ENCODE data around the gene APPL2. TPM values are rescaled to one million over a fixed set of nuclear protein-coding genes. Genes with fewer than 3 reads are reported as not detected.

The APPL2 gene
- total and polyA plus RNA-seq, 5 donors from 2014 or later, result 11.4 to 58.3 (median 14.6) TPM

DNA sequence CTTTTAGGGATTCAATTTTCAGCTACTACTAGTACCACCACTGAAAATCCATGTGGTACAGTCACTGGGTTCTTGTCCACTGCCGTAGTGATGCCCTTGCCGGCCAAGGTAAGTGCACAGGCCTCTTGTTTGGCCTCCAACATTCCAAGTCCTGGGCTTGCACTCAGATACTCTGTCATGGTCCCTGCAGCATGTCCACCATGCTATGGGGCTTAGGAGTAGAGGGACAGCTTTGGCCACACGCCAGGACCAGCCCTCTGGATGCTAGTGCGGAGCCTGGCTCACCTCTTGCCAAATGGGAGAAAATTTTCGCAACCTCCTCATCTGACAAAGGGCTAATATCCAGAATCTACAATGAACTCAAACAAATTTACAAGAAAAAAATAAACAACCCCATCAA is 38.6 kb upstream of the APPL2 start:
- peaks cover 3% of the 10 kb centered on the region for H3K27me3 ChIP-seq (ENCODE audit: control insufficient read depth, insufficient read depth, low read length)
- no peak for DNase-seq
- Mint-ChIP-seq H3K36me3 (no peaks in the 10 kb centered on the region), H3K27ac (no peak overlapping the region), H3K27me3 (peaks cover 18% of the 10 kb centered on the region), H3K9me3 (peaks cover 0 to 1% (median 0%) of the 10 kb centered on the region in 7 donors), H3K4me3 (no peak overlapping the region), H3K4me1 (peaks cover 0 to 1% (median 0%) of the 10 kb centered on the region in 4 donors)
- ATAC-seq (ENCODE audit: low read depth in 2 of 2), result no peak
- H3K4me3 ChIP-seq (ENCODE audit: low read depth, low read length), result no peak overlapping the region
- H3K27ac ChIP-seq (ENCODE audit: insufficient read depth, low read length, poor library complexity, severe bottlenecking), result no peak overlapping the region
- H3K4me1 ChIP-seq (ENCODE audit: control insufficient read depth, insufficient read depth, low read length, poor library complexity, severe bottlenecking), result no peaks in the 10 kb centered on the region
- H3K36me3 ChIP-seq (ENCODE audit: control insufficient read depth, insufficient read depth, low read length), result no peaks in the 10 kb centered on the region
- H3K9me3 ChIP-seq (ENCODE audit: control insufficient read depth in 2 of 2, low read length in 2 of 2), result no peaks in the 10 kb centered on the region

DNA sequence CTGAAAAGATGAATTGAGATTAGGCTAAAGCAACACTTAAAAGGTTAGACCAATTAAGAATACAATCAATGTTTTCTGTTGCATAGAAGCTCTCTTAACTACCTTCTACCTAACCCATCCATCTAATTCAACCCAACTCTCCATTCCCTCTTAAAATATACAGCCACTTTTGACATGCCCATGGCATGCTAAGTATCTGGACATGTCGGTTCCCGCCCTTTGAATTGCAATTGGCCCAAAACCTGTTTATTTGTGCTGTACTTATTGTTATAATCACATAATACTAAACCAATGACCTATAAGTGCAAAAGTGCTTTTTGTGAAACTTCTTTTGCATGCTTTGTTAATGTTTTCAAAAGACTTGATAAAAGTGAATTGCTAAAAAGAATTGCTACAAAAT is 37.6 kb upstream of the APPL2 start:
- Mint-ChIP-seq H3K4me3 (no peak overlapping the region), H3K9me3 (peaks cover 0 to 1% (median 0%) of the 10 kb centered on the region in 7 donors), H3K27ac (no peak overlapping the region), H3K27me3 (peaks cover 23% of the 10 kb centered on the region), H3K4me1 (no peaks in the 10 kb centered on the region), H3K36me3 (no peaks in the 10 kb centered on the region)
- H3K27me3 ChIP-seq (ENCODE audit: control insufficient read depth, insufficient read depth, low read length), result peaks cover 3% of the 10 kb centered on the region
- no peak overlapping the region for H3K4me3 ChIP-seq (ENCODE audit: low read depth, low read length)
- no peak overlapping the region for H3K27ac ChIP-seq (ENCODE audit: insufficient read depth, low read length, poor library complexity, severe bottlenecking)
- no peaks in the 10 kb centered on the region for H3K4me1 ChIP-seq (ENCODE audit: control insufficient read depth, insufficient read depth, low read length, poor library complexity, severe bottlenecking)
- no peaks in the 10 kb centered on the region for H3K36me3 ChIP-seq (ENCODE audit: control insufficient read depth, insufficient read depth, low read length)
- ATAC-seq (ENCODE audit: low read depth in 2 of 2) (no peak), DNase-seq (no peak)
- no peaks in the 10 kb centered on the region for H3K9me3 ChIP-seq (ENCODE audit: control insufficient read depth in 2 of 2, low read length in 2 of 2)

GRCh38 chr12:105272814-105273416 is 36.9 kb upstream of the APPL2 start:
- Mint-ChIP-seq H3K4me1 (no peaks in the 10 kb centered on the region), H3K27me3 (peaks cover 23% of the 10 kb centered on the region), H3K4me3 (no peak overlapping the region), H3K27ac (no peak overlapping the region), H3K9me3 (peaks cover 0 to 1% (median 0%) of the 10 kb centered on the region in 7 donors), H3K36me3 (no peaks in the 10 kb centered on the region)
- ATAC-seq (ENCODE audit: low read depth in 2 of 2), result no peak
- H3K27me3 ChIP-seq (ENCODE audit: control insufficient read depth, insufficient read depth, low read length), result peaks cover 8% of the 10 kb centered on the region
- DNase-seq, result no peak
- no peak overlapping the region for H3K27ac ChIP-seq (ENCODE audit: insufficient read depth, low read length, poor library complexity, severe bottlenecking)
- H3K4me1 ChIP-seq (ENCODE audit: control insufficient read depth, insufficient read depth, low read length, poor library complexity, severe bottlenecking), result no peaks in the 10 kb centered on the region
- no peak overlapping the region for H3K4me3 ChIP-seq (ENCODE audit: low read depth, low read length)
- no peaks in the 10 kb centered on the region for H3K36me3 ChIP-seq (ENCODE audit: control insufficient read depth, insufficient read depth, low read length)
- H3K9me3 ChIP-seq (ENCODE audit: control insufficient read depth in 2 of 2, low read length in 2 of 2), result no peaks in the 10 kb centered on the region

- no peak for ATAC-seq (ENCODE audit: low read depth in 2 of 2)
- no peaks in the 10 kb centered on the region for H3K4me1 ChIP-seq (ENCODE audit: control insufficient read depth, insufficient read depth, low read length, poor library complexity, severe bottlenecking)
- Mint-ChIP-seq H3K4me3 (no peak overlapping the region), H3K4me1 (no peaks in the 10 kb centered on the region), H3K27ac (no peak overlapping the region), H3K9me3 (peaks cover 0 to 1% (median 0%) of the 10 kb centered on the region in 7 donors), H3K27me3 (peaks cover 23% of the 10 kb centered on the region), H3K36me3 (no peaks in the 10 kb centered on the region)
- H3K4me3 ChIP-seq (ENCODE audit: low read depth, low read length), result no peak overlapping the region
- H3K9me3 ChIP-seq (ENCODE audit: control insufficient read depth in 2 of 2, low read length in 2 of 2), result no peaks in the 10 kb centered on the region
- DNase-seq, result no peak
- H3K36me3 ChIP-seq (ENCODE audit: control insufficient read depth, insufficient read depth, low read length), result no peaks in the 10 kb centered on the region
- no peak overlapping the region for H3K27ac ChIP-seq (ENCODE audit: insufficient read depth, low read length, poor library complexity, severe bottlenecking)
- H3K27me3 ChIP-seq (ENCODE audit: control insufficient read depth, insufficient read depth, low read length), result peaks cover 8% of the 10 kb centered on the region
Measured at GRCh38 chr12:105272152-105272551, 36.2 kb upstream of the APPL2 start.

- Mint-ChIP-seq H3K4me3 (no peak overlapping the region), H3K27me3 (peaks cover 30% of the 10 kb centered on the region)
- no peak for ATAC-seq (ENCODE audit: low read depth in 2 of 2)
Measured at GRCh38 chr12:105271364-105271763, 35.4 kb upstream of the APPL2 start.

GRCh38 chr12:105270671-105271255 is 34.8 kb upstream of the APPL2 start:
- Histone ChIP-seq H3K27ac (ENCODE audit: insufficient read depth, low read length, poor library complexity, severe bottlenecking) (no peak overlapping the region), H3K4me3 (ENCODE audit: low read depth, low read length) (no peak overlapping the region), H3K4me1 (ENCODE audit: control insufficient read depth, insufficient read depth, low read length, poor library complexity, severe bottlenecking) (no peaks in the 10 kb centered on the region), H3K36me3 (ENCODE audit: control insufficient read depth, insufficient read depth, low read length) (no peaks in the 10 kb centered on the region), H3K27me3 (ENCODE audit: control insufficient read depth, insufficient read depth, low read length) (peaks cover 9% of the 10 kb centered on the region), H3K9me3 (ENCODE audit: control insufficient read depth in 2 of 2, low read length in 2 of 2) (no peaks in the 10 kb centered on the region)
- peaks cover 0 to 1% (median 0%) of the 10 kb centered on the region in 7 donors for H3K9me3 Mint-ChIP-seq
- no peaks in the 10 kb centered on the region for H3K36me3 Mint-ChIP-seq
- no peaks in the 10 kb centered on the region for H3K4me1 Mint-ChIP-seq
- ATAC-seq (ENCODE audit: low read depth in 2 of 2), result no peak
- no peak overlapping the region for H3K27ac Mint-ChIP-seq
- H3K4me3 Mint-ChIP-seq, result no peak overlapping the region
- H3K27me3 Mint-ChIP-seq, result peaks cover 35% of the 10 kb centered on the region
- no peak for DNase-seq

More at GRCh38 chr12:105271364-105271763, 35.4 kb upstream of the APPL2 start:
- no peak for DNase-seq
- Mint-ChIP-seq H3K9me3 (peaks cover 0 to 1% (median 0%) of the 10 kb centered on the region in 7 donors), H3K36me3 (no peaks in the 10 kb centered on the region), H3K27ac (no peak overlapping the region), H3K4me1 (no peaks in the 10 kb centered on the region)
- no peaks in the 10 kb centered on the region for H3K36me3 ChIP-seq (ENCODE audit: control insufficient read depth, insufficient read depth, low read length)
- H3K9me3 ChIP-seq (ENCODE audit: control insufficient read depth in 2 of 2, low read length in 2 of 2), result no peaks in the 10 kb centered on the region
- no peaks in the 10 kb centered on the region for H3K4me1 ChIP-seq (ENCODE audit: control insufficient read depth, insufficient read depth, low read length, poor library complexity, severe bottlenecking)
- peaks cover 8% of the 10 kb centered on the region for H3K27me3 ChIP-seq (ENCODE audit: control insufficient read depth, insufficient read depth, low read length)
- no peak overlapping the region for H3K27ac ChIP-seq (ENCODE audit: insufficient read depth, low read length, poor library complexity, severe bottlenecking)
- H3K4me3 ChIP-seq (ENCODE audit: low read depth, low read length), result no peak overlapping the region

DNA sequence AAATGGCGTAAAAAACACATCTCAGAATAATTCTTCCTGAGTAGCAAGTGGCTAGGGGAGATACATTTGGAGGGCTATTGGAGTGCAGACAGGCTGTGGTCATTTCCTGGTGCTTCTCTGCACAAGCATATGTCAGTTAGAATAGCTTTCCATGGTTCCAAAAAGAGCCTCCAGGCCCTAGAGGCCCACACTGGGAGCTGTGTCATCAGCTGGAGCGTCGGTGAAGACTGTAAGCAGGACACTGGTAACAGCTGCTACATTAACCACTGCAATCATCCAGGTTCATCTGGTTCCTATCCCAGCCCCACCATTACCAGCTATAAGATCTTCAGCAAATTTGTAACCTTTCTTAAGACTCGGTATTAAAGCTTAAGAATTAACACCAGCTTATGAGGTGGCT is 31.7 kb upstream of the APPL2 start:
- Histone ChIP-seq H3K4me3 (ENCODE audit: low read depth, low read length) (no peak overlapping the region), H3K27me3 (ENCODE audit: control insufficient read depth, insufficient read depth, low read length) (peaks cover 11% of the 10 kb centered on the region), H3K36me3 (ENCODE audit: control insufficient read depth, insufficient read depth, low read length) (no peaks in the 10 kb centered on the region), H3K4me1 (ENCODE audit: control insufficient read depth, insufficient read depth, low read length, poor library complexity, severe bottlenecking) (no peaks in the 10 kb centered on the region), H3K27ac (ENCODE audit: insufficient read depth, low read length, poor library complexity, severe bottlenecking) (no peak overlapping the region), H3K9me3 (ENCODE audit: control insufficient read depth in 2 of 2, low read length in 2 of 2) (no peaks in the 10 kb centered on the region)
- Mint-ChIP-seq H3K9me3 (peaks cover 0 to 3% (median 0%) of the 10 kb centered on the region in 7 donors), H3K27ac (no peak overlapping the region), H3K27me3 (peaks cover 43% of the 10 kb centered on the region), H3K4me3 (no peak overlapping the region), H3K36me3 (no peaks in the 10 kb centered on the region), H3K4me1 (no peaks in the 10 kb centered on the region)
- DNase-seq (no peak), ATAC-seq (ENCODE audit: low read depth in 2 of 2) (no peak)

GRCh38 chr12:105264771-105265170 is 28.8 kb upstream of the APPL2 start:
- Mint-ChIP-seq H3K27ac (no peak overlapping the region), H3K4me3 (no peak overlapping the region), H3K36me3 (no peaks in the 10 kb centered on the region), H3K27me3 (peaks cover 50% of the 10 kb centered on the region), H3K4me1 (no peaks in the 10 kb centered on the region), H3K9me3 (peaks cover 0 to 1% (median 0%) of the 10 kb centered on the region in 7 donors)
- no peaks in the 10 kb centered on the region for H3K4me1 ChIP-seq (ENCODE audit: control insufficient read depth, insufficient read depth, low read length, poor library complexity, severe bottlenecking)
- H3K27me3 ChIP-seq (ENCODE audit: control insufficient read depth, insufficient read depth, low read length), result peaks cover 15% of the 10 kb centered on the region
- no peak for ATAC-seq (ENCODE audit: low read depth in 2 of 2)
- H3K4me3 ChIP-seq (ENCODE audit: low read depth, low read length), result no peak overlapping the region
- H3K27ac ChIP-seq (ENCODE audit: insufficient read depth, low read length, poor library complexity, severe bottlenecking), result no peak overlapping the region
- no peaks in the 10 kb centered on the region for H3K36me3 ChIP-seq (ENCODE audit: control insufficient read depth, insufficient read depth, low read length)
- peaks cover 0 to under 1% of the 10 kb centered on the region in 2 experiments for H3K9me3 ChIP-seq (ENCODE audit: control insufficient read depth in 2 of 2, low read length in 2 of 2)
- DNase-seq, result no peak

Measured in CD4-positive, CD25-positive, alpha-beta regulatory T cell (primary cell).